NB4 (cell line): ENCODE results near the gene LACRT.

Experiments
- DNase-seq: peaks from one replicate; pipeline ENCODE4 v3.0.0; 2010; ENCODE audit warnings: low read depth
- H3K4me3 ChIP-seq: one replicate; pipeline ENCODE4 v1.5.1; 2011; ENCODE audit warnings: mild to moderate bottlenecking, low read depth, low read length, moderate library complexity
- MYC ChIP-seq: IDR thresholded peaks from 2 replicates; pipeline ENCODE4 v1.6.1; 2011; ENCODE audit warnings: low read depth, low read length
- POLR2A ChIP-seq: IDR thresholded peaks from 2 replicates; pipeline ENCODE4 v1.6.1; 2011; ENCODE audit warnings: mild to moderate bottlenecking; ENCODE audit not compliant: insufficient read length; ENCODE audit errors: extremely low read depth
- TF ChIP-seq, protein P1 (sequence below): IDR thresholded peaks from one replicate; pipeline ENCODE4 v1.5.1; 2012; ENCODE audit warnings: low read depth, low read length
- TF ChIP-seq, protein P2 (sequence below): IDR thresholded peaks from 2 replicates; pipeline ENCODE4 v1.6.1; 2011; ENCODE audit warnings: low read depth, low read length

LACRT gene

DNA sequence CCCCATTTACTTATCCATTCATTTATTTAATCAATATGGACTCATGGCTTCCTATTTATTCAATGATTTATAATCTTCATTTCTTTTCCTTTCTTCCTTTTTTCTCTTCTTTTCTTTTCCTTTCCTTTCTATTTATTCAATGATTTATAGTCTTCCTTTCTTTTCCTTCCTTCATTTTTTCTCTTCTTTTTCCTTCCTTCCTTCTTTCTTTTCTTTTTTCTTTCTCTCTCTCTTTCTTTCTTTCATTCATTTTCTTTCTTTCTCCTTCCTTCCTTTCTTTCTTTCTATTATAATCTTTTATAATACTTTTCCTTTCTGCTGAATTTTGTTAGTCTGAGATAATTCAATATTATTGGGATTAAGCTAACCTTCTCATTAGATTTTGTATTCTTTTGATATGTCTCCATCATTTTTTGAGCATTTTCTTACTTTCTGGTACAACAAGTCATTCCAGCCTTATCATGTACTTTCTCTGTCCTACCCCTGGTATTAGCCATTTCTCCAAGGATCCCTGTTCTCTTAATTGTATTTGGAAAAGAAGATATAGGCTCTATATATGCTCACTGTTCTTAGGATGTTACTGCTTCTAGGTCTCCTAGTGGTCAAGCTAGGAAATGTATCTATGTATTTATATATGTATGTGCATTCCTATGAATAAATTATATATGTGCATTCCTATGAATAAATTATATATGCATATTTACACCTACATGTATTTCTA lies 12.1 kb downstream of the LACRT start:
- DNase-seq: peak; percentile 24
- H3K4me3 ChIP-seq: no peak overlapping the region
- TF ChIP-seq POLR2A: no peak
- TF ChIP-seq, protein P1, sequence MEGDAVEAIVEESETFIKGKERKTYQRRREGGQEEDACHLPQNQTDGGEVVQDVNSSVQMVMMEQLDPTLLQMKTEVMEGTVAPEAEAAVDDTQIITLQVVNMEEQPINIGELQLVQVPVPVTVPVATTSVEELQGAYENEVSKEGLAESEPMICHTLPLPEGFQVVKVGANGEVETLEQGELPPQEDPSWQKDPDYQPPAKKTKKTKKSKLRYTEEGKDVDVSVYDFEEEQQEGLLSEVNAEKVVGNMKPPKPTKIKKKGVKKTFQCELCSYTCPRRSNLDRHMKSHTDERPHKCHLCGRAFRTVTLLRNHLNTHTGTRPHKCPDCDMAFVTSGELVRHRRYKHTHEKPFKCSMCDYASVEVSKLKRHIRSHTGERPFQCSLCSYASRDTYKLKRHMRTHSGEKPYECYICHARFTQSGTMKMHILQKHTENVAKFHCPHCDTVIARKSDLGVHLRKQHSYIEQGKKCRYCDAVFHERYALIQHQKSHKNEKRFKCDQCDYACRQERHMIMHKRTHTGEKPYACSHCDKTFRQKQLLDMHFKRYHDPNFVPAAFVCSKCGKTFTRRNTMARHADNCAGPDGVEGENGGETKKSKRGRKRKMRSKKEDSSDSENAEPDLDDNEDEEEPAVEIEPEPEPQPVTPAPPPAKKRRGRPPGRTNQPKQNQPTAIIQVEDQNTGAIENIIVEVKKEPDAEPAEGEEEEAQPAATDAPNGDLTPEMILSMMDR: peak; percentile 10

DNA sequence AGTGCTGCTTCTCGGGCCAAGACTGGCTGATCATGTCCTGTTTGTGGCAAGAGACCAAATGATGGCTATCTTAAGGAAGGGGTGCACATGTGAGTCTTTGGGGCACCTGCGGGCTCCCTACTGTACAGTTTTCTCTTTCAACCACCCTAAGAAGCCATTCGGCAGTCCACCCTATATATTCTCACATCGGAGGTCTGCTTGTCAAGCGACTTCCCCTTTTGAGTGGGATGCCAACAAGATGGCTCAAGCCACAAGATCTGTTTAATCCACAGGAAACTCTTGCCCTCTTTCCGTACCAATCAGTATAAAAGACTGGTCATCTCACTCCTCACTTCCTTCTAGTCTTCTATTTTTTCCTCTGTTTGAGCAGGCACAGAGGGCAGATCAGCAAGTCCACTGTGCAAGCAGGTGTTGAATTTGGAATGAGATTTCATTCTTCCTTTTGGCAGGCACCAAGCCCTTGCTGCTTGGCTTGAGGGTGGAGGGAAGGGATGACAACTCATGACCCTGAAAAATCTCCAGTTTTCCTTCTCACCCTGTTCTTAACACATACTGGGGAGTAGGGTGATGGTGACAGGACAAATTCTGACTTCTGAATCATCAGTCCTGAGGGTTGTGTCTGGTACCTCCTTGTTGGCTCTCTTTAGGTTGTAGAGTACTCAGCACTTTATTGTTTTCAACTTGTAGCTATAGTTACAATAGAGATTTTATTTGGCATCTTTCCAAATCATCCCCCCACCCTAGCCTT lies 17.6 kb downstream of the LACRT start:
- no peak overlapping the region for H3K4me3 ChIP-seq
- TF ChIP-seq, protein P1: no peak
- TF ChIP-seq MYC: no peak
- TF ChIP-seq, protein P2, sequence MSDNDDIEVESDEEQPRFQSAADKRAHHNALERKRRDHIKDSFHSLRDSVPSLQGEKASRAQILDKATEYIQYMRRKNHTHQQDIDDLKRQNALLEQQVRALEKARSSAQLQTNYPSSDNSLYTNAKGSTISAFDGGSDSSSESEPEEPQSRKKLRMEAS: no peak
- no peak for TF ChIP-seq POLR2A
- DNase-seq: peak; percentile 58

DNA sequence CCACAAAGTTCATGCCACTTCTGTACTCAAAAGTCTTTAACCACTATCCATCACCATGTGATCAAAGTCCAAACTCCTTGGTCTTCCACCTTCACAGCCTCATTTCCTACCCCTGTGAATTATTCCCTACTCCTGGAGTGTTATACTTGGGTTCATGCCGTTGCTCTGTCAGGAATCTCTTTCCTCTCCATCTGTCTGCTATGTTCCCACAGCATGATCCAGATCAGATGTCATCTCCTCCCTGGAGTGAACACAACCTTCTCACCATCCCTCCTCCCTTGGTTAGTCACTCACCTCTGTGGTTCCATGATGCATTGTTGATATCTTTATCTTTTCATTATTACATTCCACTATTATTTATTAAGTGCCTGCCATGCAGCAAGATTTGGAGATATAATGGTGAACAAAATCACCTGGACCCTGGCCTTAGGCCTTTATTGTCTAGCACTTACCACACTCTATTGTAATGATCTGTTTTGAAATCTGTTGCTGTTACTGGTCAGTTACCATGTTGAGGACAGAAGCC lies 22.4 kb downstream of the LACRT start:
- DNase-seq: no peak
- H3K4me3 ChIP-seq: no peak overlapping the region
- TF ChIP-seq, protein P2: no peak
- TF ChIP-seq POLR2A: no peak

DNA sequence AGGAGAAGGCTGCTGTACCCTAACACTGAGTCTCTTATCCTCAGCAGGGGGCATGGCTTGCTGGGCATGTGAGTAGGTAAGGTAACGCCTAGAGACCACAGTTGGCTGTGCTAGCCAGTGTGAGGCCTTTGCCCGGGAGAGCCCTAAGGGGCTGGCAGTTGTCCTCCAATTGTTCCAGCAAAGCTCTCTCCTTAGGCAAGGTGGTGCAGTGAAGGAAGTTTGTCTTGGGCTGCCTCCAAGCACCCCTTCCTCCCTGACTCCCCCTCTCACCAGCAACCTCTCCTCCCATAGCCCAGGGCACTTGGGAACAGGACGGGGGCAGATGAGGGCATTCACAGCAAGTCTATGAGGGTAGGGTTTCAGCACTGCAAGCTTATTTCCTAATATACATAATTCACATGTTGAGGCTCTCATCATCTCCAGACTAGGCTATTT lies 23.0 kb downstream of the LACRT start:
- no peak for TF ChIP-seq MYC
- TF ChIP-seq, protein P1: no peak
- TF ChIP-seq, protein P2: no peak
- no peak for TF ChIP-seq POLR2A
- no peak for DNase-seq
- no peak overlapping the region for H3K4me3 ChIP-seq

DNA sequence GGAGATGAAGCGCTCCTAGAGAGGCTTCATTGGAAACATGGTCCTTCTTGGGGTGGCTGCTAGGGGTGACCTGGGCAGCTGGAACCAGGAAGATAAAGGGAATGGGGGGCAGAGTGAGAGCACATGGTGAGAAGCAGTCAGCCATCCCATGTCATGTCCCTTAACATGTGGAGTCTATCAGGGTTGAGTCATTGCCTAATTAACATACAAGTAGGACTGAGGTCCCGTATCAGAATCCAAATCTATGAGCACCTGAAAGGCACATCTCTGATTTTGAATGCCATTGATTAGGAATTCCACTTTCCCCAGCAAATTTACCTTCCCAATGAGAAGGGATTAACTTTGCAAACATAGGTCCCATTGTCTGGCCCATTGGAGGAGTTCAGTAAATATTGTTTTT lies 25.9 kb downstream of the LACRT start:
- DNase-seq: no peak
- TF ChIP-seq MYC (no peak), POLR2A (no peak)
- TF ChIP-seq, protein P2: no peak
- TF ChIP-seq, protein P1: no peak

DNA sequence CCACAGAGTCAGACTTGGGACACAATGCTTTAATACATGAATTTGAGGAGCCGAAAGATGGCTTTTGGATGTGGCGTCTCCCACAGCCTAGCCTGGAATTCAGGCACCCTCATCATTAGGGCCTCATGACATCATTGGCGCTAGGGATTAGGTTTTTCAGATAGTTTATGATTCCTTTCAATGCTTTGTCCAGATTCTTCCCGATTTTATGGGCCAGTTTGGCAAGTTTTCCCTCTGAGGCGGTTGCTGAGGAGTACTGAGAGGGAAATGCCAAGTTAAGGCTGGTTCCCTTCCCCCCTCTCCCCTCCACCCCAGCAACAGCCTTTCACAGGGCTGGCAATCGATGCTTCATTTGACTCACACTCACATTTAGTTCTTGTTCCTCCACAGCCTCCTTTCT lies 26.5 kb downstream of the LACRT start:
- TF ChIP-seq POLR2A (no peak), MYC (no peak)
- TF ChIP-seq, protein P2: no peak
- TF ChIP-seq, protein P1: no peak
- H3K4me3 ChIP-seq: no peak overlapping the region
- DNase-seq: no peak

More for the DNA sequence above, 25.9 kb downstream of the LACRT start:
- H3K4me3 ChIP-seq: no peak overlapping the region
